ENCODE data around the gene ARHGEF4.

DNA sequence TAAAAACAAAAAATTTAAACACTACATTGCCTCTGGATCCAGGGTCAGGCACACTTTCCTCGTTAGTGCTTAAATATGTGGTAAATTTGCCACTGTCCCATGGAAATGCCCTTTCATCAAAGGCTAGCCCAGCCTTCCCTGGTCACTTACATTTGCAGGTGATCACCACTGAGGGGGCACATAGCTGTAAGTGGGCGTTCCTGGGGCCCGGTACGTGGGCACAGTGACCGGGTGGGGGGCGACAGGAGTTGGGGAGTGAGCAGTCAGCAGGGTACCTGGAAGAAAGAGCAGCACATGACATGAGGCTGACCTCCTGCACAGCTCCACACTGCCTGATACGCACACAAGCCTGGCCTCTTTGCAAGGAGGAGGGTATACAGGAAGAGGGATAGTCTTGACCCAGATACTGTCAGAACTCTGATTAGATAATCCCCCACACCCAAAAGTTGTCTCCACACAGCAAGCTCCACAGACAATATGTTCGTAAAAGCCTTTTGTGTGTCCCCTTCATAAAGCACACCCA lies 216.1 kb downstream of the ARHGEF4 start:
- TF ChIP-seq TARDBP (IDR thresholded peaks at IDR 0.05) (no peak), NFRKB (IDR thresholded peaks at IDR 0.05) (no peak), ELF4 (IDR thresholded peaks at IDR 0.05) (no peak), FOXK2 (IDR thresholded peaks at IDR 0.05) (no peak), BHLHE40 (IDR thresholded peaks at IDR 0.05; ENCODE audit: borderline replicate concordance) (no peak), ARNT (IDR thresholded peaks at IDR 0.05) (no peak), SUZ12 (IDR thresholded peaks at IDR 0.05) (no peak)
- TF ChIP-seq, protein P1, sequence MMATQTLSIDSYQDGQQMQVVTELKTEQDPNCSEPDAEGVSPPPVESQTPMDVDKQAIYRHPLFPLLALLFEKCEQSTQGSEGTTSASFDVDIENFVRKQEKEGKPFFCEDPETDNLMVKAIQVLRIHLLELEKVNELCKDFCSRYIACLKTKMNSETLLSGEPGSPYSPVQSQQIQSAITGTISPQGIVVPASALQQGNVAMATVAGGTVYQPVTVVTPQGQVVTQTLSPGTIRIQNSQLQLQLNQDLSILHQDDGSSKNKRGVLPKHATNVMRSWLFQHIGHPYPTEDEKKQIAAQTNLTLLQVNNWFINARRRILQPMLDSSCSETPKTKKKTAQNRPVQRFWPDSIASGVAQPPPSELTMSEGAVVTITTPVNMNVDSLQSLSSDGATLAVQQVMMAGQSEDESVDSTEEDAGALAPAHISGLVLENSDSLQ (IDR thresholded peaks at IDR 0.05), result no peak

Data from HEK293T (cell line).